ENCODE measurements around the gene LYPD1. TPM values are rescaled to one million over a fixed set of nuclear protein-coding genes. Genes with fewer than 3 reads are reported as not detected.

LYPD1 gene
- total RNA-seq, 1 donor from 2014 or later: 5.5 TPM

DNA sequence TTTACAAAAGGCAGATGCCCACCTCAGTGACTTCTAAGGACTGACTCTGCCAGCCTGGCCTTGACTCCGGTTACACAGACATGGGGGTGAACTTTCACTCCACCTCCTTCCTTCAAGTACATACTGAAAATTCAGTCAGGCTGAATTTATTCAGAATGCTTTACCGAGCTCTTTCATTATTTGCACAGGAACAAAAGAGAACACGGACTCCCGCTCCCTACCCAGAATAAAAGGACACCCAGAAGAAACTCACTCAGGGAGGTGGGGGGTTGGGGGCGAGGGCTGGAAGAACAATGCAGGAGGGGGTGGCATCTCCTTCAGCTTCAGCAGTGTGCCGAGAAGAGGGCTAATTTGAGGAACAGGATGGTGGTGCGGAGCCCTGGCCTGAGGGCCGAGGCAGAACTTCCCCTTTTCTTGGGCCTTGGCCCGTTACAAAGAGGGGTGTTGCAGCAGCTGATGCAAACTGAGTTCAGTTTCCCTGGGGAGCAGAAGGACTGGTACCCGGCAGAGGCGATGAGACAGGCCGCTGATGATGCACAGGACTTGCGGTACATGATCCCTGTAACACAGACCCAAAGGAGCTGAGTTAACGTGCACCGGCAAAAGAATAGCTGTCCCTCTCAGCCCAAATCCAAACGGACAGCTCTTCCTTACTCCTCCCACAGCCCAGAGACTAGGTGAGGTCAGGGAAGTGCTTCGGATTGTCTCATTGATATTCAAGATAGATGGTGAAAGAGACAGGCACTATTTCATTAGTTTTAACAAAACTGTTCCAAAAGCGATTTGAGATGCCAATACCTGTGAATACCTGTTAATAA, 24.1 kb downstream of the LYPD1 start:
- Mint-ChIP-seq H3K4me1 (peaks cover 2% of the 10 kb centered on the region), H3K36me3 (no peaks in the 10 kb centered on the region), H3K4me3 (no peak overlapping the region), H3K9me3 (no peaks in the 10 kb centered on the region), H3K27ac (no peak overlapping the region), H3K27me3 (ENCODE audit: low read depth) (peaks cover 6% of the 10 kb centered on the region)
- no peak for DNase-seq (ENCODE audit: low spot score in 2 of 2, unreplicated experiment in 2 of 2)
- TF ChIP-seq, protein P1, sequence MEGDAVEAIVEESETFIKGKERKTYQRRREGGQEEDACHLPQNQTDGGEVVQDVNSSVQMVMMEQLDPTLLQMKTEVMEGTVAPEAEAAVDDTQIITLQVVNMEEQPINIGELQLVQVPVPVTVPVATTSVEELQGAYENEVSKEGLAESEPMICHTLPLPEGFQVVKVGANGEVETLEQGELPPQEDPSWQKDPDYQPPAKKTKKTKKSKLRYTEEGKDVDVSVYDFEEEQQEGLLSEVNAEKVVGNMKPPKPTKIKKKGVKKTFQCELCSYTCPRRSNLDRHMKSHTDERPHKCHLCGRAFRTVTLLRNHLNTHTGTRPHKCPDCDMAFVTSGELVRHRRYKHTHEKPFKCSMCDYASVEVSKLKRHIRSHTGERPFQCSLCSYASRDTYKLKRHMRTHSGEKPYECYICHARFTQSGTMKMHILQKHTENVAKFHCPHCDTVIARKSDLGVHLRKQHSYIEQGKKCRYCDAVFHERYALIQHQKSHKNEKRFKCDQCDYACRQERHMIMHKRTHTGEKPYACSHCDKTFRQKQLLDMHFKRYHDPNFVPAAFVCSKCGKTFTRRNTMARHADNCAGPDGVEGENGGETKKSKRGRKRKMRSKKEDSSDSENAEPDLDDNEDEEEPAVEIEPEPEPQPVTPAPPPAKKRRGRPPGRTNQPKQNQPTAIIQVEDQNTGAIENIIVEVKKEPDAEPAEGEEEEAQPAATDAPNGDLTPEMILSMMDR (IDR thresholded peaks at IDR 0.05; ENCODE audit: unreplicated experiment): no peak

DNA sequence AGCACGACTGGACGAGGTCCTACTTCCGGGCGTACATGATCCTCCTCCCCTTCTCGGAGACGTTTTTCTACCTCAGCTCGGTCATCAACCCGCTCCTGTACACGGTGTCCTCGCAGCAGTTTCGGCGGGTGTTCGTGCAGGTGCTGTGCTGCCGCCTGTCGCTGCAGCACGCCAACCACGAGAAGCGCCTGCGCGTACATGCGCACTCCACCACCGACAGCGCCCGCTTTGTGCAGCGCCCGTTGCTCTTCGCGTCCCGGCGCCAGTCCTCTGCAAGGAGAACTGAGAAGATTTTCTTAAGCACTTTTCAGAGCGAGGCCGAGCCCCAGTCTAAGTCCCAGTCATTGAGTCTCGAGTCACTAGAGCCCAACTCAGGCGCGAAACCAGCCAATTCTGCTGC, 24.8 kb downstream of the LYPD1 start:
- H3K27me3 Mint-ChIP-seq (ENCODE audit: low read depth): peaks cover 6% of the 10 kb centered on the region
- no peak overlapping the region for H3K27ac Mint-ChIP-seq
- no peaks in the 10 kb centered on the region for H3K36me3 Mint-ChIP-seq
- H3K4me1 Mint-ChIP-seq: peaks cover 2% of the 10 kb centered on the region
- DNase-seq (ENCODE audit: low spot score in 2 of 2, unreplicated experiment in 2 of 2): no peak
- TF ChIP-seq, protein P1 (IDR thresholded peaks at IDR 0.05; ENCODE audit: unreplicated experiment): no peak
- H3K4me3 Mint-ChIP-seq: no peak overlapping the region
- H3K9me3 Mint-ChIP-seq: no peaks in the 10 kb centered on the region

DNA sequence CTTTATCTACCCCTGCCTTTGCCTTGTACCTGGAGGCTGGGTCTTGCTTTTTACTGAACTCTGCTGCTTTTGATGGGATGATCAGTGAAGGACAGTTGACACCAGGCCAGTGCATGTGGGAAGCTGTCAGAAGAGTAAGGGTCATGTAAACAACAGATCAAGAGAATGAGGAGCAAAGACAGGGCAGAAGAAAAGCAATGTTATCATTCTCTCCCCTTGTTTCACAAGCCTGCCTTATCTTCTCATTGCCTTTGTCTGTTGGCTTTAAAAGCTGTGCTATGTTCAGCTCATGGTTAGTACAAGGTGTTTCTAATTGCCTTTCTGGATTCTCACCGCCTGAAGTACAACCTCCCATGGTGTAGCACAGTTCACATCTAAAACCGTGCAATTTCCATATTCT, 27.6 kb downstream of the LYPD1 start:
- peaks cover 2% of the 10 kb centered on the region for H3K4me1 Mint-ChIP-seq
- H3K4me3 Mint-ChIP-seq: no peak overlapping the region
- TF ChIP-seq, protein P1 (IDR thresholded peaks at IDR 0.05; ENCODE audit: unreplicated experiment): no peak
- no peak for DNase-seq (ENCODE audit: low spot score in 2 of 2, unreplicated experiment in 2 of 2)
- no peaks in the 10 kb centered on the region for H3K27me3 Mint-ChIP-seq (ENCODE audit: low read depth)
- H3K27ac Mint-ChIP-seq: no peak overlapping the region
- H3K9me3 Mint-ChIP-seq: no peaks in the 10 kb centered on the region
- no peaks in the 10 kb centered on the region for H3K36me3 Mint-ChIP-seq

DNA sequence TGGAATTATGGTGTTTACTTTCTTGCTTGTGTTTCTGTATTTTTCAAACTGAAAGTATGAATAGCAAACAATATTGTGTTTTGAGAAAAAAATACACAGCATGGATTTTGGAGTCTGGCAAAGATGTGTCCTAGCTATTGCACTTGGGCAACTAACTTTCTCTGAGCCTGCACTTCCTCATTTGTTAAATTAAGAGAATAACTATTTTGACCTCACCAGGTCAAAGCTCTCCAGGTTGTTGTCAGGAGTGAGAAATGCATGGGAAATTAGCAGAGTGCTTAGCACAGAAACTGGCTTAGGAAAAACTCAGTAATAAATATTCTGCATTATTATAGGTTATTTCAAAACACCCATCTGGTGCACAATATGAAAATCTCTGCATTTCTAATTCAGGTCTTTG, 28.2 kb downstream of the LYPD1 start:
- H3K27ac Mint-ChIP-seq: no peak overlapping the region
- no peaks in the 10 kb centered on the region for H3K27me3 Mint-ChIP-seq (ENCODE audit: low read depth)
- TF ChIP-seq, protein P1 (IDR thresholded peaks at IDR 0.05; ENCODE audit: unreplicated experiment): no peak
- H3K36me3 Mint-ChIP-seq: no peaks in the 10 kb centered on the region
- no peak overlapping the region for H3K4me3 Mint-ChIP-seq
- peaks cover 2% of the 10 kb centered on the region for H3K4me1 Mint-ChIP-seq
- no peaks in the 10 kb centered on the region for H3K9me3 Mint-ChIP-seq
- no peak for DNase-seq (ENCODE audit: low spot score in 2 of 2, unreplicated experiment in 2 of 2)

DNA sequence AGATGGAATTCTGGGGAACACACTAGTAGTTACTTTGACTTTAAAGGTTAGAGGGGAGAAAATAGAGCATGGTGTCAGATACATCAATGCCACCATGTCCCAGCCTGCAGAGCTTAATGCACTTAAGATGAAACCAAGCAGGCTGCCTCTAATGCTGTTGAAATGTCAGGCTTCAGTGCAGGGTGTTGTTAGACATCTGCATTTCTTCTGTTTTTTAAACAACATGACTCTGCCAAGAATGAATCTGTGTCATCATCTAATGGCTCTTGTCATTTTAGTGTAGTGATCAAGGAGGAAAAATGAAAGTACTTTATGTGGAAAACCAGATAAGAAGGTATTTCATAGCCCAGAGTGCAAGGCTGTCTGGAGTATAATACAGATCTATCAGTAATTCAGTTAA, 29.9 kb downstream of the LYPD1 start:
- no peak for DNase-seq (ENCODE audit: low spot score in 2 of 2, unreplicated experiment in 2 of 2)
- H3K36me3 Mint-ChIP-seq: no peaks in the 10 kb centered on the region
- H3K4me3 Mint-ChIP-seq: no peak overlapping the region
- no peaks in the 10 kb centered on the region for H3K4me1 Mint-ChIP-seq
- H3K27me3 Mint-ChIP-seq (ENCODE audit: low read depth): peaks cover 3% of the 10 kb centered on the region
- no peak overlapping the region for H3K27ac Mint-ChIP-seq
- TF ChIP-seq, protein P1 (IDR thresholded peaks at IDR 0.05; ENCODE audit: unreplicated experiment): no peak
- no peaks in the 10 kb centered on the region for H3K9me3 Mint-ChIP-seq

Measured in mesothelial cell of epicardium (in vitro differentiated cells).